GM18858 (cell line): ENCODE data around the gene IRF1.

ENCODE experiments used
- ATAC-seq: cut with Tn5 transposase; IDR thresholded peaks from one replicate; pipeline ENCODE4 v1.9.1; 2021; ENCODE audit not compliant: unreplicated experiment

The IRF1 gene

DNA sequence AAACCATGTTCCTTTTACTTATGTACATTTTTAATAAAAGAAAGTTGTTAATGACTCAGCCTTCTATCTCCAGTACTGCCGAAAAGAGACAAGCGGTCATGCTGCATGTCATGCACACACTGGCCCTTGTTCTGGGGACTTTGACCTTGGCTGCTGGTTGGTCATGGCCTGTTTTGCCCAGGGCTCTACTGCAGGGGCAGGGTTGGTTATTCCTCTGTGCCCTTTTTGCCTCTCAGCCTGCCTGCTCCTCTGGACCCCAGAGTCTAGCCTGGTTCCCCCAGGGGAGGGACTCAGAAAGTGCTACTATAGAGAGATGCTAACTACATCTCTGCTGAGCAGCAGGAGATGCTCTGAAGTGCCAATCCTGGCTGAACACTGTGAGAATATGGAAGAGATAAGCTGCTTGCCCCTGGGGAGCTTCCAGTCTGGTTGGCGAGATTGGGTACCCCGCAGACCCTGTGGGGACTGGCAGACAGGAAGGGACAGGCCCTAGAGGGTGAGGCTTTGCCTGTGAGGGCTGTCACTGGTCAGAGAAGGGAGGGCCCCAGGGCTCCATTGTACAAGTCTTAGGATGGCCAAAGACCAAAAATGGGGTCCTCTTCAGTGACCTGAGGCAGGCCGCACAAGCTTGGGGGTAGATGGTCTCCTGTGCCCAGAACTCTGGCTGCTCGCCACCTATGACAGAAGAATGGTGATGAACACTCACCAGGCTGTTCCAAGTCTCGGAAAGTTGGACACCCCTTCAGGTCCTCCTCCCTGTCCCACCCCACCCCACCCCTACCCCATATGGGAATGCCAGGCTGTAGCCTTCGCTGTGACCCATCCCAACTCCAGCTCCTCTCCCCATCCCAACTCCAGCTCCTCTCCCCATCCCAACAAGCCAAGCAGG is 14.3 kb downstream of the IRF1 start:
- ATAC-seq: no peak

DNA sequence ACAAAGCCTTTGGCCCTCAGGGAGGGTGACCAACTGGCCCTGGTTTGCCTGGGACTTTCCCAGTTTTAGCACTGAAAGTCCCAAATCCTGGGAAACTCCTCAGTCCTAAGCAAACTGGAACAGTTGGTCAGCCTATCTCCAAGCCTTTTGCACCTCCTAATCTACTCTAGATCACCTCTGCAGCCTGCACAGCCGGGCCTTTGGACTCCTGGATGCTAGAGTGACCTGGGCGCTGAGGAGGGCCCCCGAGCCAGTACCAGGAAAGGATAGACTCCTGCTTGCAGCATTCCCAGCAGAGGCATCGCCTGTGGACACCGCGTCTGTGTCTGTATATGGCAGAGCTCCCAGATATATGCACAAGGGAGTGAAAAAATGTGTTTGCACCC is 15.1 kb downstream of the IRF1 start:
- ATAC-seq: no peak

- ATAC-seq: no peak
Measured at GRCh38 chr5:132474881-132475496, 15.6 kb downstream of the IRF1 start.

GRCh38 chr5:132474131-132474723 is 16.3 kb downstream of the IRF1 start:
- ATAC-seq: no peak

- ATAC-seq: no peak
Measured at GRCh38 chr5:132473668-132474067, 16.9 kb downstream of the IRF1 start.

- peak; percentile 87 for ATAC-seq
Measured at GRCh38 chr5:132473019-132473531, 17.5 kb downstream of the IRF1 start.

- ATAC-seq: no peak
Measured at GRCh38 chr5:132472431-132472830, 18.1 kb downstream of the IRF1 start.

DNA sequence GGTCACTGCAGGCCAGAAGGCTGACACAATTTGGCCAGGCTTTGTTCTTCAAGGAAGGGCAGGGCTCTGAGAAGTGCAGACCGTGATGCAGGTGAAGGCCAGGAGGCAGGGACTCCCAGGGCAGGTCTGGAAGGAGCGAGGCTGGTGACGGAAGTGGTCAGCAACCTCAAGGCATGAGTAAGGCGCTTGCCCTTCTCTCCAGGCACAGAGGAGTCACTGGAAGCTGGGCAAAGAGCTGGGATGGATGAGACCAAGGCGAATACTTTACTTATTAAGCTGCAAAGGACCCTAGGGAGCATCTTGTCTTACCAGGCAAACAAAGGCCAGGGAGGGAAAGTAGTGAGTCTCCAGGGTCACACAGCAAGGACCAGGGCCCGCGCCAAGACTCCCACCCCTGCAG is 18.6 kb downstream of the IRF1 start:
- ATAC-seq: no peak

- no peak for ATAC-seq
Measured at GRCh38 chr5:132471151-132471907, 19.2 kb downstream of the IRF1 start.

- ATAC-seq: no peak
Measured at GRCh38 chr5:132470596-132470995, 20.0 kb downstream of the IRF1 start.

GRCh38 chr5:132470010-132470392 is 20.6 kb downstream of the IRF1 start:
- ATAC-seq: no peak

- no peak for ATAC-seq
Measured at GRCh38 chr5:132469380-132470009, 21.1 kb downstream of the IRF1 start.

DNA sequence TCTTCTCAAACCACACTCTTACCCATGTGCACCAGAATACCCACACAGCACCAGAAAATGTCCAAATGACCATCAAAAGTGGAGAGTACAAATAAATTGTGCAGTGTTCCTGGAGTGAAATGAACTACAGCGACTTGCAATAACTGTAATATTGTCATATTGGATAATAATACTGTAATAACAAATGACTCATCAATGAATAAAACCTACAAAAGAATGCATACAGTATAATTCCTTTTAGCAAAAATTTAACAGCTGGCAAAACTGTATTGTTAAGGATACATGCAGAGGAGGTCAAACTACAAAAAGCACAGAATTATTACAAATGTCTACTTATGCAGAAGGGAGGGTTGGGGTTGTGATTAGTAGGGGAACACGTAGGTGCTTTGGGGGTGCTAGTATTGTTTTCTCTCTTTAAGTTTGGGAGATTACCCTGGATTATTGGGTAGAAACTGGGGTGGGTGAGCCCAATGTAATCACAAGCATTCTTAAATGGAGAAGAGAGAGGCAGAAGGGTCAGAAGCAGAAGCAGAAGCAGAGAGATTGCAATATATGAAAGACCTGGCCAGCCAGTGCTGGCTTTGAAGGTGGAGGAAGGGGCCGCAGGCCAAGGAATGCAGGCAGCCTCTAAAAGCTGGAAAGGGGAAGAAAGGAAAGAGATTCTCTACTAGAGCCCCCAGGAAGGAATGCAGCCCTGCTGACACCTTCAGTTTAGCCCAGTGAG is 21.8 kb downstream of the IRF1 start:
- ATAC-seq: no peak

DNA sequence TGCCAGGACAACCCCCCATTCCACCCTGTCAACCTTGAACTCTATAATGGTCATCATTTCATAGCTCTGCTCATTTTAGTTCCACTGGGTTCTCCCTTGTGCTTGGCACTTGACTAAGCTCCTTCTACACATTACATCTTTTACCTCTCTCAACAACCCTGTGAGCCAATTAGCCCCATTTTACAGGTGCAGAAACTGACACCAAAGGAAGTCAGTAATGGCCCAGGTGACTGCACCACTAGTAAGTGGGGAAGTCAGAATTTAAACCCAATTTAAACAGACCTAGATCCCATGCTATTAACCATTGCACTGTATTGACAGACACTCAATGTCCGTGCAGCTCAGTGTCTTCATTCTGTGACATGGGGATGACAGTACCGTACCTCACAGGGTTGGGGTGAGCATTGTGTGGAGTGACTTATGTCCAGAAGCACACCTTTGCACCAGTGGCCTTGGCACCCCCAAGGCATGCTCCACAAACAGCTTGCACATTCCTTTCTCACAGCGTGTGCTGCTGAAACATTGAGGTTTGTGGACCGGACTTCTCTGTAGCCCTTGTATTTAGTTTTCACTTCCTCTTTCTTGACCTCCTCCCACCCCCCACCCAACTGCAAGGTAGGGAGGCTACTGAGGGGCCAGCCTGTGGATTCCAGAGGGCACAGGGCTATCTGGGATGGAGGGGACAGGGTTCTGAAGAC is 23.1 kb downstream of the IRF1 start:
- peak; percentile 31 for ATAC-seq

DNA sequence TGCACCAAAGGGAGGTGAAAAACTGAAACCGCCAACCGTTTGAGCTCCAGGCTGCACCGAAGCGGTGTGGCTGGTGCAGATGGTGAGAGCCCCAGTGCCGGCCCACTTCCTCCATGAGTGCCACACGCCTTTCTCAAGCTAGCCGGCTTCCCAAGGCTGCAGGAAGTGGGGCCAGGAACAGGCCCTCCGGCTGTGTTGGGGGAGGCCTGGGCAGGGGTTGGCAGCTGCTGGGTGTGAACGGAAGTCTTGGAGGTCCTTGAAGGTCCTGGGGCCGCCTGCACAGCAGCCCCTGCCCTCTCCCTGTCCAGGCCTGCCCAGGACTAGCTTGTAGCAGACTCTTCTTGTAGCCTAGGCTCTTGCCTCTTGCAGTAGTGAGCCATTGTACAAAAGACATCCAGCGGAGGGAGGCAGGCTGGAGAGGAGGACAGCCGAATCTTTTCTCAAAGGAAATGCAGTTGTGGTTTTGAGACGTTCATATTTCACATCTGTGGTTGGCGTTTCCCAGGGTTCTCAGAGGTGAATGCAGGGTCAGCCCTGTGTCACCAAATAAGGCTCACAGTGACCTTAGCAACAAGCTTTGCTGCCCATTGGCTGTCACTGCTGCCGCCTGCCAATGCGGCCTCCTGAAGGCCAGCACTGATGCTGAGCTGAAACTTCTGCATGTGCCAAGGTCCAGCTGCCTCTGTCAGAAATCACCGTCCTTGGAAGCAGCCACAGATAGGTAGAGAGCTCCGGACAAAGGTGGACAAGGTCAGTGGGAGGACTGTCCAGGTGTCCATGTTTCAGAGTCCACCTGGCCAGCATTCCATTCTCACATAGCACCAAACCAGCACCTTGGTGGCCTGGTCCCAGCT is 23.9 kb downstream of the IRF1 start:
- peak; percentile 50 for ATAC-seq

DNA sequence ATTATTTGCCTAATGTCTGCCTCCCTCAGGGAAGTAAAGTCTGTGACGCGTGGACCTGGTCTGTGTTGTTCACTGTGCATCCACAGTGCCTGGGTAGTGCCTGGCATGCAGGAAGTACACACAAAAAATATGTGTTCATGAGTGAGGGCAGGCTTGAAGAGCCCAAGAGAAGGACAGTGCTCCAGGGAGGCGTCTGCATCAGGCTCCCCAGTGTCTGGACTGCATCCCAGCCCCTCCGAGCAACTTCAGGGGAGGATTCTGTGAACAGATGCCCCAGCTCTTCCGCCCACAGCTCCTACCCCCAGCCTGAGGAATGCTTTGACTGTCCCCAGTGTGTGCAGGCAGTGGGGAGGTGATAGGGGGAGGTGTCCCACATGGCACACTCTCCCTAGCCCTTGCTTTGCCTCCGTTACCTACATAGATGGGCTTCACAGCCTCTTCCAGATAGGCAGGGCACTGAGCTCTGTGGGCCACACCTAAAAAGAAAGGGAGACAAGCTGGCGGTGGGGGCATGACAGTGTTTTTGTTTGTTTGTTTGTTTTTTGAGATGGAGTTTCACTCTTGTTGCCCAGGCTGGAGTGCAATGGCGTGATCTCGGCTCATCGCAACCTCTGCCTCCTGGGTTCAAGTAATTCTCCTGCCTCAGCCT is 25.4 kb downstream of the IRF1 start:
- no peak for ATAC-seq

- no peak for ATAC-seq
Measured at GRCh38 chr5:132464156-132464939, 26.2 kb downstream of the IRF1 start.
